Dedifferentiated amniotic fluid mesenchymal stem cell (primary cell): Measurements from ENCODE around the gene PGLYRP2.
"Not testable (repeated sequence)": the region's sequence is repeated elsewhere in the genome, so short reads cannot be mapped to it uniquely, and the experiment has no call there.

Experiments used
- DNase-seq: peaks from one replicate; pipeline ENCODE4 v3.0.0-alpha.2; 2016; ENCODE audit errors: extremely low spot score

Gene PGLYRP2

GRCh38 chr19:15479391-15480345 is at the start of gene PGLYRP2:
Gene PGLYRP2, minus strand, starts transcription at chr19:15479501. Its CDS starts 130 bp downstream, at chr19:15479371.
- DNase-seq: no peak

GRCh38 chr19:15527705-15528104 is 48.4 kb upstream of the PGLYRP2 start:
- no peak for DNase-seq

- no peak for DNase-seq
These were observed 47.1 kb upstream of the PGLYRP2 start for GRCh38 chr19:15526408-15526807.

- no peak for DNase-seq
These were observed 46.0 kb upstream of the PGLYRP2 start for GRCh38 chr19:15525291-15525690.

- DNase-seq: no peak
These were observed 45.5 kb upstream of the PGLYRP2 start for GRCh38 chr19:15524781-15525180.

GRCh38 chr19:15519433-15519976 is 40.2 kb upstream of the PGLYRP2 start:
- no peak for DNase-seq

GRCh38 chr19:15517778-15518177 is 38.5 kb upstream of the PGLYRP2 start:
- DNase-seq: no peak

- DNase-seq: no peak
These were observed 37.1 kb upstream of the PGLYRP2 start for GRCh38 chr19:15516363-15516762.

- DNase-seq: not testable (repeated sequence)
These were observed 35.9 kb upstream of the PGLYRP2 start for GRCh38 chr19:15515227-15515625.

GRCh38 chr19:15511671-15512424 is 32.5 kb upstream of the PGLYRP2 start:
- DNase-seq: no peak

GRCh38 chr19:15508035-15508710 is 28.9 kb upstream of the PGLYRP2 start, which contains the start of gene CYP4F22:
Gene CYP4F22, plus strand, starts transcription at chr19:15508525. Its CDS starts 16,812 bp downstream, at chr19:15525337.
- DNase-seq: no peak

GRCh38 chr19:15507068-15508034 is 28.1 kb upstream of the PGLYRP2 start:
- no peak for DNase-seq

GRCh38 chr19:15506074-15506571 is 26.8 kb upstream of the PGLYRP2 start:
- no peak for DNase-seq

- no peak for DNase-seq
These were observed 23.0 kb upstream of the PGLYRP2 start for GRCh38 chr19:15502264-15502663.

GRCh38 chr19:15501596-15501995 is 22.3 kb upstream of the PGLYRP2 start:
- DNase-seq: no peak

GRCh38 chr19:15498910-15499309 is 19.6 kb upstream of the PGLYRP2 start:
- no peak for DNase-seq

- no peak for DNase-seq
These were observed 19.0 kb upstream of the PGLYRP2 start for GRCh38 chr19:15498156-15498858.

- DNase-seq: no peak
These were observed 15.8 kb upstream of the PGLYRP2 start for GRCh38 chr19:15495151-15495550.

- no peak for DNase-seq
These were observed 9.4 kb upstream of the PGLYRP2 start for GRCh38 chr19:15488489-15489226.
